A549 treated with ZK216348 at 1 μM for 4 hours (cell line): ENCODE data around the gene NTNG1. TPM values are rescaled to one million over a fixed set of nuclear protein-coding genes. Genes with fewer than 3 reads are reported as not detected.

ENCODE experiments used
- total RNA-seq: library from RNA; stranded (reverse); fragments of 200-300 nt; extraction: Qiagen RNA extraction; gene quantifications from 5 replicates; pipeline ENCODE4 v1.2.3, GENCODE V29; 2022; ENCODE audit warnings: low read depth

Gene NTNG1
- not detected in 5 replicates for total RNA-seq

DNA sequence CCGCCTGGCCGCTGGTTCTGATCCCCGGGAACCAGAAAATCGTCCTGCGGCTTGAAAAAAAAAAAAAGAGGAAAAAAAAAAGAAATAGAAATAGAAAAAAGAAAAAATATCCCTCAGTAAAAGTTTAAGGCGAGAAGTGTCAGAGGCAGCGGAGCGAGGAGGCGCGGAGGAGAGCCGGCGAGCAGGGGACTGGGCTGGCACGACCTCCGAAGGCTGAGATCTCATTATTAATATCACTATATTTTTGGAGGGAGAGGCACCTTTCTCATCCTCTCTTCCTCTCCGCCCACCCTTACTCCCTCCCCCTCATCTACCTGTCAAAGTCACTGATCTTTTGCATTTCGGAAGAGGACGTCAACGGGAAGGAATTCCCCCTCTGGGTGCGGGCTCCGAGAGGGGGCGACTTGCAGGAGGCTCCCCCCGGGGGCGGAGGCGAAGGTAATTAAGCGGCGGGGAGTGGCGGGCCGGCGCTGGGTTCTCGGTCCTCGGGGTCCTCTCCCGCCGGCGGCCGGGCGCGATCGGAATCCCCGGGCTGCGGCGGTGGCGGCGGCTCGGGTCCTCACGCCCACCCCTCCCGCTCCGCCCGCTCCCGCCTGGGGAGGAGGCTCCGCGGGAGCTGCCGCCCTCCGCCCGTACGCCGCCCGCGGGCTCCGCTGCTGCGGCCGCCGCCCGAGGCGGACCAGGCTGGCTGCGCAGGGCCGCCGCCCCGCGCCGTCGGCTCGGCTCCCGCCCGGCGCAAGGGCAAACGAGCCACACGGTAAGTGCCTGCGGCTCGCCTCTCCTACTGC is at the start of gene NTNG1:
TSS of gene NTNG1 (plus strand) at position 337 of the 788 bp plus-strand sequence.

Other genes starting within 250 kb of the NTNG1 start
- gene PRMT6, start 84.4 kb upstream of the NTNG1 start, total RNA-seq: not detected in 5 replicates